ENCODE data around the gene PLA1A.
"Not testable (repeated sequence)": the region's sequence is repeated elsewhere in the genome, so short reads cannot be mapped to it uniquely, and the experiment has no call there.

Gene PLA1A

DNA sequence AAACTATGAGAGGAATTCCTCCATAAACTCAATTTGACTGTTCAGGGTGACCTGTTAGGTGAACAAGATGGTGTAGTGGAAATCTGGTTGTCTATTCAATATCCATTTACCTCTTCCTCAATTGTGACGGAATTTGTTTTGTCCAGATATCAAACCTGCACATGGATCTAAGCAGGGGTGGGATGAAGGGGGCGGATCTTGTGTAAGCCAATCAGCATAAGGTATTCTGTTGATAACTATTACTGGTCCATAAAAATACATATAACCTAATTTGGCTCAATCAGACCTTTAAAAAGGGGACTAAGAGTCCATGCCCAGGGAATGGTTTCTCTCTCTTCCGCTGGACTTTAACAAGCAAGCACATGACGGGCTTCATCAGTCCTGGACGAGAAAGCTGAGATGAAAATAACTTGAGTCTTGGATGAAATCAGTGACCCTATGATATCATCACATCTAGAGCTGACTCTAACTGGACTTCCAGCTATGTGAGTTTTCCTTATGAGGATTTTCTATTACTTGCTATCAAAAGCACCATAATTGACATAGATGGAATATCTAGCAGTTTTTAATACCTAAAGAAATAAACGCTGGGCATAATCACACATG, 68.4 kb downstream of the PLA1A start:
- no peak for DNase-seq

DNA sequence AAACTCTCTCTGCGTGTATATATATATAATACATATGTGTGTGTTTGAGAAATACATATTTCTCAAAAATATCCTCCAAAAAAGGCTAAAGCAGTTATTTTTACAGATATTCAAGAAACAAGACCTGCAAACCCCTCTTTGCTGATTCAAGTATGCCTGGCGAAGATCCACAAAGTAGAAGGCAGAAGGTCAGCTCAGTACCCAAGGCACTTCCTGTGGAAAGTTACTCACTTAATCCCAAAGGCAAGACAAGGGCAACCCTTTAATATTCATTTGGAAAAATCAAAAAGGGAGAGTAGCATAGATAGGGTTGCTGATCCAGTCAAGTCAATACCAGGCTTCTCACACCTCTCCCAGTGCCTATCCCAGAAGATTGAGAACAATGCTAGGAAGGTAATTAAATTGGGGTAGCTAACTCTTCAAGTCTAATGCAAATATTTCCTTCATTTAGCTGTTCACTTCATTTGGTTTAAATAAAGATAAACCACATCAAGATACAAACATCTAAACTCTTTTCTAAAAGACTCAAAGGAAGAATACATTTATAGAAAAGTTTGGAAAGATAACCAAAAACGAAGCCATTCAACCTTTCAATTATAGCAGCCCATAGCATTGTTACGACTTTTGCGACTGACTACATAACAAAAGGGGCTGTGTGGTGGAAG, 72.4 kb downstream of the PLA1A start:
- no peak for DNase-seq

DNA sequence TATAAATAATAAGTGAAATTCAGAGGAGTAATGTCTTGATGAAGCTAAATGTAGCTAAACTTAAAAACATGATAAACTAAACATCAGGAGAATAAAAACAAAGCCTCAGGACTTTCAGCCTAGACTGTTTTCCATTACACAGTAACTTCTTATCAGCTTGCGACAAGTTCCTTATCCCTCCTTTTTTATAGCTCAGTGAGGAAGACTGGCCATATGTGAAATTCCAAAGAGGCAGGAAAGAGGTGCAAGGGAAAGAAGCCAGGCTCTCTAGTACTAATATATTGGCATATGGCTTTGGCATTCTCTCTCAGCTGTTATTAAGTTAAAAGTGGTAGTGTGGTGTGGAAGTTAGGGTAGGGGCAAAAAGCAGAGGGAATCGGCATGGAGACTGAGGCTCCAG, 75.1 kb downstream of the PLA1A start:
- DNase-seq = no peak

DNA sequence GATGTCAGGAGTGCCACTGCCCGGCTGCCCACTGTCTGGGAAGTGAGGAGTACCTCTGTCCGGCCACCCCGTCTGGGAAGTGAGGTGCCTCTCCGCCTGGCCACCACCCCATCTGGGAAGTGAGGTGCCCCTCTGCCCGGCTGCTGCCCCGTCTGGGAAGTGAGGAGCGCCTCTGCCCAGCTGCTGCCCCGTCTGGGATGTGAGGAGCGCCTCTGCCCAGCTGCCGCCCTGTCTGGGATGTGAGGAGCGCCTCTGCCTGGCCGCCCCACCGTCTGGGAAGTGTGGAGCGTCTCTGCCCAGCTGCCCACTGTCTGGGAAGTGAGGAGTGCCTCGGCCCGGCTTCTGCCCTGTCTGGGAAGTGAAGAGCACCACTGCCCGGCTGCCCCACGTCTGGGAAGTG, 76.2 kb downstream of the PLA1A start:
- DNase-seq = no peak

DNA sequence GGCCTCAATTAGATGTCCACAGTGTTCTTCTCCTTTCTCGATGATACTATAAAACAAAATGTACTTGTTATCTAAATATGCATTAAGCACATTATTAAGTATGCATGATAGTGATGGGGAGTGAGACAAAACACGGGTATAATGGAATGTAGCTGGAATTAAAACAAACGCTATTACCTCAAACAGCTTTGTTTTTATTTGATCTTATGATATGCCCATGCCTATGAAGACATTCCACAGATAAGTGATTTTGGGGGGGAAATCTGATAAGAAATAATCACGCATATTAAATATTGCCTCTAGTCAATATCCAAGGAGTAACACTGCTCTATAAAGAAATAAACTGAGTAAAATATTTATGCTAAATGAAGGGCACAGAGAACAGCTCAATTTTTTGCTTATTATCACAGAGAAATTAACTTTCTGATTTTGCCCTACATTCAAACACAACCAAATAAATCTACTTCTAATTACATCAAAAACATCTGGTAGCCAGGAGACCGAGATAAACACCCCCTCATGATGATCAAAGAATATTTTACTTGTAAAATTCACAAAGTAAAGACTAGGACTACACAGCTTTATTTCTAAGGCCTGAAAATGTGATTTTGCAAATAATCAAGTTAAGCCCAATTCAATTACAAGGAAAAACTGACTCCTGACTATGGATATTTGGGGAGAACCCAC, 77.6 kb downstream of the PLA1A start:
- DNase-seq = no peak

DNA sequence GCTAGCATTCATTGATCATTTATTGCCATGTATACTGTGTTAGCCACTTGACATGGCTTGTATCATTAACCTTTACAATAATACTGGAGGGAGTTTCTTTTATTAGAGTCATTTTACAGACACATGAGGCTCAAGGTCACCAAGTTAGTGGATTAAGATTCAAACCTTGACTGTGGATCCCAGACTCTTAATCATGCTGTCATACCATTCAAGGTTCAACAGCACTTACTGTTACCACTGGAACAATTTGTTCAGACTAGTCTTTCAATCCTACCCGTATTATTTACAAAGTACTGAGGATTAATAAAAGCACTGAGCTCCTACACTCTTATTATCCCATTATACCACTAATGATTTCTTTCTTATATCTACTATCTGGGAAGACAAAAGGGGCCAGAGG, 78.3 kb downstream of the PLA1A start:
- DNase-seq = no peak

DNA sequence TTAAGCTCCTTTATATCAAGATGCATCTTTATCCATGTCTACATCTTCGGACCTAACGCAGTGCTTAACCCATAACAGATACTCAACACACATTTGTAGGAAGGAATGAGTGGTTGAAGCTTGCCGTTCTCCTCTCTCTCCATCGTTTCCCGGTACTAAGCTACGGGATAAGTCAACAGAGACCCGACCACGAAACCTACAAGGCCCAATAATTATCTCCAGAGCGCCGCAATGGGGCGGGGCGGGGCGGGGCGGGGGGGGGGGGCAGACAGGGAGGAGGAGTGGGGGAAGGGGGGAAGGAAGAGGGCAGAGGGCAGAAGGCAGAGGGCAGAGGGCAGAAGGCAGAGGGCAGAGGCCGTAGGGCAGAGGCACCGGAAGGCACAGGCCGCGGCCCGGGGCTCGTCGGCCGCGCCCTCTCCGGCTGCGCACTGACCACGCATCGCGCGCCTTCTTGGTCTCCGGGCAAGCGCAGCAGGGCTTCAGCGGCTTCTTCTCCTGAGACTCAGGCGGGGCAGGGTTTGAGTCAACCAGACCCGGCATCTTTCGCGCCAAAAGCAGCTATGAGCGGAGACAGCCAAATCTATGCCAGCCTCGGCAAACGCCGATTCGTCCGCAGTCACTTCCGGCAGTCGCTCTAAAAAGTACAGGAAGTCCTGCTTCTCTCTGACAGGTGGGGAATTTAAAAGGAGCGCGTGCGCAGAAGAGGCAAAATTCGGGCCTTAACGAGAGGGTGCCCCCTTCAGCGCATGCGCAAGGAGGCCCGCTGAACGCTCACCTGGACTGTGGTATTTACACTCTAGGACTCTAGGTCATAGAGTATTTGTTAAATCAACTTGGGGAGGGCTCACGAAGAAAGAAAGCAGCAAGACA, 79.3 kb downstream of the PLA1A start, which contains the start of gene COX17:
COX17 (minus strand) TSS at position 636 of the 870 bp plus-strand sequence; CDS start at position 540, 96 bp downstream.
- DNase-seq = peak; percentile 98

DNA sequence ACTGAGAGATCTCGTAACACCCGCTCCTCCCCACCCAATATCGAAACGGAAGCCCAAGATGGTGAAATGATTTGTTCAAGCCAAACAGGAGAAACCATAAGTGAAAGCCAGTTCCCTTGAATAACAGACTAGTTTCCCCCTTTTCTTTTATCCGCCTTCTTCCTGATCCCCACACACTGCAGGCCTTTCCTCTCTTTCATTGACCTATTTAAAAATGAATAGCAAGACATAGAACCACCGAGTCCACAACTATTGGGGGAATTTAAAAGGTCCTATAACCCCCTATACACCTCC, 79.9 kb downstream of the PLA1A start:
- no peak for DNase-seq

DNA sequence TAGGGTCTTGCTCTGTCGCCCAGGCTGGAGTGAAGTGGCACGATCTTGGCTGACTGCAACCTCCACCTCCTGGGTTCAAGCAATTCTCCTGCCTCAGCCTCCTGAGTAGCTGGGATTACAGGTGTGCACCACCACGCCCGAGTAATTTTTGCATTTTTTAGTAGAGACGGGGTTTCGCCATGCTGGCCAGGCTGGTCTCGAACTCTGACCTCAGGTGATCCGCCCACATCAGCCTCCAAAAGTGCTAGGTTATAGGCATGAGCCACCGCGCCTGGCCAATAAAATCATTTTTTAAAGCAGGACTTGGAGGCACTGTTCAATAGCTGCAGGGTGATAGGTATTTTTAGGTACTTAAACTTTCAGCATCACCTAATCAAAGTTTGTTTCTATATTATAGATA, 80.5 kb downstream of the PLA1A start:
- DNase-seq = not testable (repeated sequence)

Data from CD4-positive, alpha-beta T cell treated with Interleukin-10 for 1 hour (primary cell).